Ureter (tissue), 1 donor: ENCODE results near the gene KCNG1. TPM values are rescaled to one million over a fixed set of nuclear protein-coding genes. Genes with fewer than 3 reads are reported as not detected.
"Not testable (repeated sequence)": the region's sequence is repeated elsewhere in the genome, so short reads cannot be mapped to it uniquely, and the experiment has no call there.

Source experiments
- DNase-seq: peaks from one replicate; pipeline ENCODE4 v3.0.0-alpha.2; 2020; ENCODE audit warnings: low spot score
- total RNA-seq: library from RNA; stranded (reverse); gene quantifications from one replicate; pipeline ENCODE4 v1.2.4, GENCODE V29; 2023
- donor health status: DM: yes; HTN: yes; CAD: no.

The KCNG1 gene
- total RNA-seq, 1 donor from 2014 or later, result 22.4 TPM

DNA sequence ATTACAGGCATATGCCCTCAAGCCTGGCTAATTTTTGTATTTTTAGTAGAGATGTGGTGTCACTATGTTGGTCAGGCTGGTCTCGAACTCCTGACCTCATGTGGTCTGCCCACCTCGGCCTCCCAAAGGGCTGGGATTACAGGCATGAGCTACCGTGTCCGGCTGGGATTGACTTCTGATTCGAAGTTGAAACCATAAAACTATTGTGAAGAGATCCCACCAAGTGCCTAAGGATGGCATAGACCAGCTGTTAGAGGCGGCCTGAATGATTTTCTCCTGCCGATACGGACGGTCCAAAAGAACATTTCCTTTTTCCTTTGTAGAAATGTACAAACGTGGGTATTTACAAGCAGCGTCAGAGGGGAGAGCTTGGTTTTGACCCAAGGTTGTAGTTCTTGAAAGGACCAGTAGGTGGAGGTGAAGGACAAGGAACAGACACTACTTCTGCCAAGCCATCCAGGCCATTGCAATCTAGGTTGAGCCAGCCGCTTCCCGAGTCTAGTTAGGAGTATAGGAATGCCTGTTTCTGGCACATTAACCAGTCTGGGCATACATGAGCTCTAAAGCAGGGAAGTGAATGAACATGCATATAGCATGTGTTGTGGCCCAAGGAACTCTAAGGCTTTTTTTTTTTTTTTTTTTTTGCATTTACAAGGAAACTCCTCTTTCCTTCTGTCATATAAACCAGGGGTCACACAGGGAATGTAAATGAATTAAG, 35.3 kb downstream of the KCNG1 start:
- DNase-seq, result peak; percentile 86

- no peak for DNase-seq
Measured at GRCh38 chr20:50983321-50983720, 39.6 kb downstream of the KCNG1 start.

GRCh38 chr20:50982363-50982762, 40.5 kb downstream of the KCNG1 start:
- DNase-seq, result no peak

DNA sequence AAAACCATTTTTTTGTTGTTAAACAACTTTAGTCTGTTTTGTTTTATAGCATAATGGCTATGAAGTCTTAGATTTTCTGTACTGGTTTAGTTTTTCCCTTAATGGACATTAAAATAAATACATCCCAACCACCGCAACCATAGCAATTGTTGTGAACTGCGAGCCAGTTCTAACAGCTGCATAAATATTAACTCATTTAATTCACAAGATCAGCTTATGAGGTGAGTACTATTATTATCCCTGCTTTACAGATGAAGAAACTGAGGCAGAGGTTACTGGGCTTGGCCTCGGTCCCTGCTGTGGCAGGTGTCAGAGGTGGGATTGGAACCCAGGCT, 41.2 kb downstream of the KCNG1 start:
- no peak for DNase-seq

GRCh38 chr20:50980851-50981713, 41.8 kb downstream of the KCNG1 start:
- no peak for DNase-seq

DNA sequence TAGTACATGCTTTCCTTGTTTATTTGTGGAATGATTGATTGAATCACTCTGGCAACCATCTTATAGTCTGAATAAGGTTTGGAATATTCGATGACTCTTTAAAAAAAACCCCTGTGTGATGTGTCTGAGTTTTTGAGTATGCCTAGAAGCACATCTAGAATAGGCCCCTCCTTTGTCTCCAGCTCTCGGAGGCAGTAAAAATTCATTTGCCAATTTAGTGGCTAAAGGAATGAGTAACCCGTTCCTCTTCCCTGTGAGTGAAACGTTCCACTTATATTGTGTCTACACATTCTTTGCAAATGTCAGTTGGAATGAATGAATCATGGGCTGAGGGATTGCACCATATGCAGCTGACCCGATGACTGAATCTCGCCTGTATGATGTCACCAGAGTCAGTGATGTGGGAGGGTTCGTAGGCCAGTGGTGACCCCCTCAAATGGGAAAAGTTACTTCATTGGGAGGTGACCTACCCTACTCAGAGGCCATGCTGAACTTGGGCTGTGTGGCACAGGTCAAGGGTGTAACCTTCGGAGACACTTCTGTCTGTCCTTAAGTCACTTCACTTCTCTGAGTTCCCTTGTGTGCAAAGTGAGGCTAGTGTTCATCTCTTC, 42.7 kb downstream of the KCNG1 start:
- no peak for DNase-seq

DNA sequence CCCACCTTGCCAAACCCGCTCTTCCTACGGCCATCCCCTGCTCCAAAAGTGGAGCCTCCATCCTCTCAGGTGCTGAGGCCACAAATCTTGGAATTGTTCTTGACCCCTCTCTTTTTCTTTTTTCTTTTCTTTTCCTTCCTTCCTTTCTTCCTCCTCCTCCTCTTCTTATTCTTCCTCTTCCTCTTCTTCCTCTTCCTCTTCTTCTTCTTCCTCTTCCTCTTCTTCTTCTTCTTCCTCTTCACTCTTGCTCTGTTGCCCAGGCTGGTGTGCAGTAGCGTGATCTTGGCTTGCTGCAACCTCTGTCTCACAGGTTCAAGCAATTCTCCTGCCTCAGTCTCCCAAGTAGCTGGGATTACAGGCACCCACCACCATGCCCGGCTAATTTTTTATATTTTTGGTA, 44.4 kb downstream of the KCNG1 start:
- DNase-seq, result not testable (repeated sequence)

DNA sequence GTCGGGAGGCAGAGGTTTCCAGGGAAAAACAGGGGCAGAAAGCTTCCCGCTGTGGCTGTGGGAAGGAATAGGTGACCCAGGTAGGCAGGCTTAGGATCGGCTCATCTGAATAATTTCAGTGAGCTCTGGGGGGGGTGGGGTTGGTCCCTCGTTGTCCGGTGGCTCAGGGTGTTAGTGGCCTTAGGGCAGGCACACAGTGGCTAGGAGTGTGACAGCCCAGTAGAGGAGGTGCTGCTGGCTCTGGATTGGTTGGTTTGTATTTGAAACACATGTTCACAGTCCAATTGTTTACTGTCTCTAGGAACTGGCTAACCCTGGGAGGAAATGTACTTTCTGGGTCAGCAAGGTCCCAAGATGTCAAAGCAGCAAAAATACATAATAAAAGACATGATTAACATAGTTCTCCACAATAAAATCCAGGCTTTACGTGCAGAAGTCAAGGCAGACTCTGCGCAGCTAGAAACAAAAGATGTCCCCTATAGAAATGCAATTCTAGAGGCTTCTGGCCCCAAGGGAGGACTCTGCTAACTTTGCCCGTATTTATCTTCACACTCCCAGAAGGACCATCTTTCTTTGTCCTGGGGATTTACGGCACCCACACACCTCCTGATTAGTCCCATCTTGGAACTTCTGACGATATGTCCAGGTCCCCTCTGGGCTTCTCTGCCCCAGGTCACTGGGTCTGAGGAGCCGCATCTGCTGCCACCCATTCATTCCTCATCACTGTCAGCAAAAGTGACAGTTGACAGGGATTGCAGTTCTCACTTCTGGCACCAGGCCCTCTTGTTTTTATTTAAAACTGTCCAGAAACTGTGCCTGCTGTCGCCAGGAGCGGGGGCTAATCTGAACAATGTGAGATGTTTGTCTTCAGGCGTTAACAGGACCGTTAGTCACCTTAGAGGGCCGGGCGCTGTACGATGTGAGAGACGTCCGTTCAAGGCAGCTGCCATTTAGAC, 45.6 kb downstream of the KCNG1 start:
- DNase-seq, result no peak

- no peak for DNase-seq
Measured at GRCh38 chr20:50975701-50976330, 47.1 kb downstream of the KCNG1 start.

DNA sequence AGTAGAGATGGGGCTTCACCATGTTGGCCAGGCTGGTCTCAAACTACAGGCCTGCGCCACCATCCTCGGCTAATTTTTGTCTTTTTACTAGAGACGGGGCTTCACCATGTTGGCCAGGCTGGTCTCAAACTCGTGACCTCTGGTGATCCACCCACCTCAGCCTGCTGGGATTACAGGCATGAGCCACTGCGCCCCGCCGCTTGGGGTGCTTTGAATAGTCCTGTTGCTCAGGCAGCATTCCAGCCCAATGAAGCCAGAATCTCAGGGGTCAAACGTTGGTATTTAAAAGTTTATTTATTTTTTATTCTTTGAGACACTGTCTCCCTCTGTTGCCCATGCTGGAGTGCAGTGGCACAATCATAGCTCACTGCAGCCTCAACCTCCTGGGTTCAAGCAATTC, 53.0 kb downstream of the KCNG1 start:
- no peak for DNase-seq

DNA sequence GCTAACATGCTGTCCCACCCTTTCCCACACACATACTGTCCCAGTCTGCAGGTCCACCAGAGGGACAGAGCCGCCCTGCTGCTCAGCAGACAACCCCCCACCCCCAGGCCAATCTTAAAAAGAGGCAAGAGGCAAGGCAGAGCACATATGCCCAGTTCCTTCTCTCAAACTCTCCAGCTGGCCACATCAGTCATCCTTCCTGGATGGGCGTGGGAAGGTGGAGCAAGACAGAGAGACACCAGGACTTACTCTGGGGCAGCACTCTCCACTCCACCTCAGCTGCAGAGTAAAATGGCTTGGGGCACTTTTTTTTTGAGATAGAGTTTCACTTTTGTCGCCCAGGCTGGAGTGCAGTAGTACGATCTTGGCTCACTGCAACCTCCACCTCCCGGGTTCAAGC, 53.5 kb downstream of the KCNG1 start:
- DNase-seq, result no peak

DNA sequence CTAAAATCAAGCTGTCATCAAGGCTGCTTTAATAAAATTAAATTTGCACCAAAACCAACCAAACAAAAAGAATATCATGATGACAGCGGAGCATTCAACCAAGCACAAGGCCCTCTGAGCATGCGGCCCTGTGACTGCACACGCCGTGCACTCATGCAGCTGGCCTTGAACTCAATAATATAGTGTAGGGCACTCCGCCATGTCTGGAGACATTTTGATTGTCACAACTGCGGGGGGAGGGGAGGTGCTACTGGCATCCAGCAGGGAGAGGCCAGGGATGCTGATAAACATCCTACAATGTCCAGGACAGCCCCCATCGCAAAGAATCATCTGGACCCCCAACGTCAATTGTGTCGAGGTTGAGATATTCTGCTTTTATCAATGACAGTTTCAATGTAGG, 54.6 kb downstream of the KCNG1 start:
- no peak for DNase-seq

- DNase-seq, result no peak
Measured at GRCh38 chr20:50967586-50967985, 55.3 kb downstream of the KCNG1 start.

- DNase-seq, result no peak
Measured at GRCh38 chr20:50959543-50960126, 63.3 kb downstream of the KCNG1 start.

DNA sequence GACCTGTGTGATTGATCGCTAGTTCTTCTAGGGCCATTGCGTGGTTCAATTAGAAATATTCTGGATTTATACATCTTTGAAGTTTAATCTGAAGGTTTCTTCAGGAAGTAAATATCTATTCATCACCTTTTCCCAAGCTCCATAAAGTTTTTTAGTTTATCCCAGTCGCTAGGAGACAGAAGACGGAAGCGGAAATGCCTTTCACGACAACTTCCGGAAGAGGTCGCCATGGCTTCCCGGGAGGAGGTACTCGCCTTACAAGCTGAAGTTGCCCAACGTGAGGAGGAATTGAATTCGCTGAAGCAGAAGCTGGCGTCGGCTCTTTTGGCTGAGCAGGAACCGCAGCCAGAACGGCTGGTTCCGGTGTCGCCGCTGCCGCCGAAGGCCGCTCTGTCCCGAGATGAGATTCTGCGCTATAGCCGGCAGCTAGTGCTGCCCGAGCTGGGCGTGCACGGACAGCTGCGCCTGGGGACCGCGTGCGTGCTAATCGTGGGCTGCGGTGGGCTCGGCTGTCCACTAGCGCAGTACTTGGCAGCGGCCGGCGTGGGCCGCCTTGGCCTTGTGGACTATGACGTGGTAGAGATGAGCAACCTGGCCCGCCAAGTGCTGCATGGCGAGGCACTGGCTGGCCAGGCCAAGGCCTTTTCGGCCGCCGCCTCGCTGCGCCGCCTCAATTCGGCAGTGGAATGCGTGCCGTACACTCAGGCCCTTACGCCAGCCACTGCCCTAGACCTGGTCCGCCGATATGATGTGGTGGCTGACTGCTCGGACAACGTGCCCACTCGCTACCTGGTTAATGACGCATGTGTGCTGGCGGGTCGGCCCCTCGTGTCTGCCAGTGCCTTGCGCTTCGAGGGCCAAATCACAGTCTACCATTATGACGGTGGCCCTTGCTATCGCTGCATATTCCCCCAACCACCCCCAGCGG, 64.0 kb downstream of the KCNG1 start, which contains the start of gene MOCS3:
TSS of gene MOCS3 (plus strand) at position 204 of the 928 bp plus-strand sequence. CDS start at position 229, 25 bp downstream.
- peak; percentile 90 for DNase-seq

GRCh38 chr20:50957798-50958614, 64.9 kb downstream of the KCNG1 start, which contains the start of gene DPM1:
Gene DPM1, minus strand, starts transcription at chr20:50958532. Its CDS starts 9 bp downstream, at chr20:50958523.
- peak; percentile 91 for DNase-seq

GRCh38 chr20:50957276-50957675, 65.6 kb downstream of the KCNG1 start:
- no peak for DNase-seq

DNA sequence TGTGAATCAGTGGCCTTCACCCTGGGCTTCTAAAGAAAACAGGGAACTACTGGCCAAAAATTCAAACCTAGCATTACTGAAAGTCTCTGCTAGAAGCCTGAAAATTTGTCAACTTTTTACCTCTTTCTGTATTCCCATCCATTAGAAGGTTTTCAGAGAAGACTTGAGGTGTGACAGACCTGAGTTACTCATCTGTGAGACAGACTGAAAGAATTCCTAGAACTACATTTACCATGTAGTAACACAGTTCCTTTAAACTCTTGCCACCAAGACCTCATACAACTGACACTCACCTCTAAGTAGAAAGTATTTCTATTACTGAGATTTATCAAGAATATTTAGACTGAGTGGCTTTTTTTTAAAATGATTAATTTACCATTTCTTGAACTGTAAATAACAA, 69.1 kb downstream of the KCNG1 start:
- no peak for DNase-seq
